H1 (cell line): ENCODE measurements around the gene CASP8AP2. TPM values are rescaled to one million over a fixed set of nuclear protein-coding genes. Genes with fewer than 3 reads are reported as not detected.
"Not testable (repeated sequence)": the region's sequence is repeated elsewhere in the genome, so short reads cannot be mapped to it uniquely, and the experiment has no call there.

Source experiments
- CTCF ChIA-PET: fragments of 300-600 bp; sonication (Branson Sonifier 250); formaldehyde crosslinking; loops from one replicate; lab custom pipeline; 2021; ENCODE audit not compliant: partially characterized antibody; lab: Charles Lee
- POLR2A ChIA-PET: fragments of 300-600 bp; sonication (Branson Sonifier 250); formaldehyde crosslinking; loops from one replicate; lab custom pipeline; 2021; ENCODE audit warnings: inconsistent platforms; ENCODE audit not compliant: partially characterized antibody; lab: Charles Lee
- DNase-seq, 2 experiments: peaks; one replicate each; pipeline versions ENCODE4 v3.0.0 to v3.0.0-alpha.2; 2010 to 2022; ENCODE audit warnings: low spot score in 2 of 2, low read depth in 1 of 2, mixed read lengths in 1 of 2
- FAIRE-seq: peaks from 2 replicates; lab custom pipeline; 2011; peaks lifted over from hg19 to GRCh38; lab: Jason Lieb, UNC
- H2AFZ ChIP-seq: 2 replicates; pipeline ENCODE4 v1.8.1; 2012; ENCODE audit warnings: low read length, inconsistent platforms
- H2AK5ac ChIP-seq: 2 replicates; pipeline ENCODE4 v1.6.1; 2013; ENCODE audit warnings: low read depth, low read length
- H2BK120ac ChIP-seq: replicated peaks from 2 replicates; pipeline ENCODE3; 2013; ENCODE audit warnings: low read depth, low read length, inconsistent platforms
- H2BK12ac ChIP-seq: 2 replicates; pipeline ENCODE4 v1.6.1; 2013; ENCODE audit warnings: low read depth, low read length
- H2BK15ac ChIP-seq: 2 replicates; pipeline ENCODE4 v1.6.1; 2013; ENCODE audit warnings: low read length
- H2BK20ac ChIP-seq: 2 replicates; pipeline ENCODE4 v1.6.1; 2013; ENCODE audit warnings: low read length
- H2BK5ac ChIP-seq: 2 replicates; pipeline ENCODE4 v1.6.1; 2013; ENCODE audit warnings: low read depth, low read length
- H3K14ac ChIP-seq: 2 replicates; pipeline ENCODE4 v1.6.1; 2013; ENCODE audit warnings: inconsistent platforms; ENCODE audit not compliant: insufficient read length
- H3K18ac ChIP-seq: 2 replicates; pipeline ENCODE4 v1.6.1; 2013; ENCODE audit warnings: low read length; ENCODE audit errors: extremely low read depth
- H3K23ac ChIP-seq: 2 replicates; pipeline ENCODE4 v1.6.1; 2013; ENCODE audit warnings: inconsistent platforms; ENCODE audit not compliant: insufficient read length
- H3K23me2 ChIP-seq: 2 replicates; pipeline ENCODE4 v1.6.1; 2013; ENCODE audit warnings: low read depth, low read length
- H3K27ac ChIP-seq: 2 replicates; pipeline ENCODE4 v1.6.1; 2011; ENCODE audit warnings: low read depth, low read length, inconsistent platforms
- H3K27me3 ChIP-seq, 4 experiments: replicated peaks in 1 of 4; 1 replicate in 1 of 4; 2 replicates in 3 of 4; pipeline versions ENCODE4 v1.6.1 to v1.8.1; 2011 to 2013; ENCODE audit warnings: low read length in 3 of 4, mild to moderate bottlenecking in 3 of 4, inconsistent platforms in 2 of 4, mixed read lengths in 2 of 4, moderate library complexity in 1 of 4; ENCODE audit not compliant: control insufficient read depth in 3 of 4, insufficient read depth in 3 of 4; ENCODE audit errors: extremely low read depth in 1 of 4
- H3K36me3 ChIP-seq, 4 experiments: 2 replicates each; pipeline versions ENCODE4 v1.6.1 to v1.8.1; 2011 to 2013; ENCODE audit warnings: mild to moderate bottlenecking in 4 of 4, low read length in 3 of 4, moderate library complexity in 2 of 4, control low read depth in 1 of 4, inconsistent platforms in 1 of 4; ENCODE audit not compliant: insufficient read depth in 4 of 4, control insufficient read depth in 2 of 4
- H3K4ac ChIP-seq: replicated peaks from 2 replicates; pipeline ENCODE3; 2013; ENCODE audit warnings: low read length, low read depth, mixed read lengths, inconsistent platforms; ENCODE audit not compliant: insufficient read length
- H3K4me1 ChIP-seq, 4 experiments: replicated peaks in 1 of 4; 1 replicate in 1 of 4; 2 replicates in 3 of 4; pipeline versions ENCODE4 v1.6.1 to v1.8.1; 2011 to 2013; ENCODE audit warnings: low read length in 3 of 4, inconsistent platforms in 2 of 4, mixed read lengths in 1 of 4; ENCODE audit not compliant: insufficient read depth in 4 of 4, control insufficient read depth in 3 of 4
- H3K4me2 ChIP-seq, 2 experiments: 2 replicates each; pipeline versions ENCODE4 v1.6.1 to v1.8.1; 2011 to 2013; ENCODE audit warnings: low read depth in 2 of 2, low read length in 2 of 2, control low read depth in 1 of 2, inconsistent platforms in 1 of 2, mild to moderate bottlenecking in 1 of 2; ENCODE audit not compliant: insufficient read depth in 1 of 2
- H3K4me3 ChIP-seq, 4 experiments: fragments of 200-600, 300-600 bp in 1 of 4; sonication (generic), shearing (Covaris generic), sonication (Bioruptor Twin) in 1 of 4; 2 replicates each; pipeline versions ENCODE4 v1.5.1 to v1.8.1; 2011 to 2016; ENCODE audit warnings: low read length in 4 of 4, low read depth in 3 of 4, control low read depth in 2 of 4, inconsistent platforms in 2 of 4, mild to moderate bottlenecking in 2 of 4, mixed read lengths in 1 of 4, moderate library complexity in 1 of 4; ENCODE audit not compliant: insufficient read depth in 2 of 4; ENCODE audit errors: extremely low read depth in 1 of 4
- H3K56ac ChIP-seq: replicated peaks from 2 replicates; pipeline ENCODE3; 2013; ENCODE audit warnings: low read depth, mild to moderate bottlenecking, mixed read lengths, low read length, inconsistent platforms; ENCODE audit not compliant: insufficient read length
- H3K79me1 ChIP-seq: 2 replicates; pipeline ENCODE4 v1.6.1; 2013; ENCODE audit warnings: low read depth, low read length, control low read depth
- H3K79me2 ChIP-seq, 2 experiments: 2 replicates each; pipeline versions ENCODE4 v1.6.1 to v1.8.1; 2012 to 2013; ENCODE audit warnings: low read length in 2 of 2, mild to moderate bottlenecking in 2 of 2, inconsistent platforms in 1 of 2; ENCODE audit not compliant: insufficient read depth in 2 of 2, control insufficient read depth in 1 of 2
- H3K9ac ChIP-seq, 4 experiments: replicated peaks in 1 of 4; 1 replicate in 1 of 4; 2 replicates in 3 of 4; pipeline versions ENCODE4 v1.6.1 to v1.8.1; 2011 to 2013; ENCODE audit warnings: low read depth in 3 of 4, low read length in 3 of 4, control low read depth in 2 of 4, mild to moderate bottlenecking in 2 of 4, moderate library complexity in 2 of 4, inconsistent platforms in 1 of 4; ENCODE audit errors: extremely low read depth in 1 of 4
- H3K9me3 ChIP-seq, 2 experiments: 2 replicates each; pipeline versions ENCODE4 v1.6.1 to v1.8.1; 2012 to 2013; ENCODE audit warnings: mild to moderate bottlenecking in 2 of 2, moderate library complexity in 2 of 2, control low read depth in 1 of 2, inconsistent platforms in 1 of 2, low read depth in 1 of 2, low read length in 1 of 2, mixed read lengths in 1 of 2; ENCODE audit not compliant: insufficient read depth in 2 of 2
- H4K20me1 ChIP-seq, 2 experiments: replicated peaks in 1 of 2; 2 replicates each; pipeline versions ENCODE3 to v1.8.1; 2011 to 2013; ENCODE audit warnings: inconsistent platforms in 2 of 2, low read length in 2 of 2, mild to moderate bottlenecking in 1 of 2; ENCODE audit not compliant: insufficient read depth in 2 of 2, control insufficient read depth in 1 of 2
- H4K5ac ChIP-seq: 2 replicates; pipeline ENCODE4 v1.6.1; 2013; ENCODE audit warnings: low read length, low read depth, mixed read lengths, inconsistent platforms; ENCODE audit not compliant: insufficient read length
- H4K8ac ChIP-seq: 2 replicates; pipeline ENCODE4 v1.8.0; 2013; ENCODE audit warnings: mild to moderate bottlenecking, moderate library complexity, low read length, inconsistent platforms; ENCODE audit not compliant: insufficient read depth; ENCODE audit errors: extremely low read depth
- H4K91ac ChIP-seq: replicated peaks from 2 replicates; pipeline ENCODE3; 2013; ENCODE audit warnings: low read length, mixed read lengths, inconsistent platforms; ENCODE audit not compliant: insufficient read length
- NANOG ChIP-seq: IDR thresholded peaks from 2 replicates; pipeline ENCODE4 v1.6.1; 2011; ENCODE audit warnings: low read length, low read depth, mild to moderate bottlenecking, inconsistent platforms; ENCODE audit not compliant: insufficient read depth, poor library complexity, severe bottlenecking
- whole genome bisulfite sequencing, 2 experiments: shearing (Covaris generic) in 1 of 2; methylation state at CpG; one replicate each; pipeline versions ENCODE4 v1.1.6 to v1.1.7; 2013 to 2015; ENCODE audit warnings: low lambda C conversion rate in 2 of 2, mixed read lengths in 2 of 2, inconsistent platforms in 1 of 2, low coverage in 1 of 2, missing lambda C conversion rate in 1 of 2; ENCODE audit not compliant: insufficient replicate concordance in 2 of 2, insufficient coverage in 1 of 2, insufficient read length in 1 of 2; ENCODE audit errors: extremely low coverage in 1 of 2, missing lambda C conversion rate in 1 of 2; 5-methylcytosine and 5-hydroxymethylcytosine counted together
- polyA plus RNA-seq, 7 experiments: library from polyadenylated mRNA; depleted of rRNA in 3 of 7; stranded (reverse) in 5 of 7; unstranded in 2 of 7; fragments of >200 nt in 5 of 7; fragments of 200-250 nt in 2 of 7; gene quantifications; 1 replicate in 5 of 7; 2 replicates in 1 of 7; 4 replicates in 1 of 7; pipeline versions ENCODE4 v1.2.1 to v1.2.3, GENCODE V29; 2011 to 2013; ENCODE audit warnings: missing spikeins in 2 of 7, mixed read lengths in 2 of 7
- total RNA-seq: library from RNA; stranded (reverse); fragmentation: NEBNext Ultra II Directional; extraction: Animal tissue kit (Norgen Biotek cat#: 25700); gene quantifications from 2 replicates; pipeline ENCODE4 v1.2.1, GENCODE V29; 2021

Gene CASP8AP2
- total and polyA plus RNA-seq, 2 of the 8 experiments (the other 6 are each of a cell fraction or from before 2014, with no cell fraction given): 6.9 to 32.1 TPM

DNA sequence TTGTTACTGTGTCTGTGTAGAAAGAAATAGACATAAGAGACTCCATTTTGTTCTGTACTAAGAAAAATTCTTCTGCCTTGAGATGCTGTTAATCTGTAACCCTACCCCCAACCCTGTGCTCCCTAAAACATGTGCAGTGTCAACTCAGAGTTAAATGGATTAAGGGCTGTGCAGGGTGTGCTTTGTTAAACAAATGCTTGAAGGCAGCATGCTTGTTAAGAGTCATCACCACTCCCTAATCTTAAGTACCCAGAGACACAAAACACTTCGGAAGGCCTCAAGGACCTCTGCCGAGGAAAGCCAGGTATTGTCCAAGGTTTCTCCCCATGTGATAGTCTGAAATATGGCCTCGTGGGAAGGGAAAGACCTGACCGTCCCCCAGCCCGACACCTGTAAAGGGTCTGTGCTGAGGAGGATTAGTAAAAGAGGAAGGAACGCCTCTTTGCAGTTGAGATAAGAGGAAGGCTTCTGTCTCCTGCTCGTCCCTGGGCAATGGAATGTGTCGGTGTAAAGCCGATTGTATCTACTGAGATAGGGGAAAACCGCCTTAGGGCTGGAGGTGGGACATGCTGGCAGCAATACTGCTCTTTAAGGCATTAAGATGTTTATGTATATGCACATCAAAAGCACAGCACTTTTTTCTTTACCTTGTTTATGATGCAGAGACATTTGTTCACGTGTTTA is 61.3 kb downstream of the CASP8AP2 start:
- H3K79me2 ChIP-seq, POLR2A ChIA-PET, FAIRE-seq, H2AK5ac ChIP-seq, H2BK5ac ChIP-seq, H3K18ac ChIP-seq, DNase-seq, H3K23ac ChIP-seq, H2BK20ac ChIP-seq, H3K27ac ChIP-seq, H3K79me1 ChIP-seq, H3K4ac ChIP-seq, H2BK12ac ChIP-seq, H3K27me3 ChIP-seq, H3K56ac ChIP-seq, H4K8ac ChIP-seq, H2BK15ac ChIP-seq, H3K9ac ChIP-seq, H3K9me3 ChIP-seq, H3K23me2 ChIP-seq, H4K5ac ChIP-seq, CTCF ChIA-PET, H3K4me1 ChIP-seq, H3K36me3 ChIP-seq, H3K14ac ChIP-seq, H4K91ac ChIP-seq, H3K4me3 ChIP-seq, H4K20me1 ChIP-seq, H2AFZ ChIP-seq, H2BK120ac ChIP-seq: not testable (repeated sequence)
- WGBS, 2 experiments: 21% methylated on average over 8 of the region's 11 CpGs; no CpG with 5 or more reads in 1 of the 2 experiments
- TF ChIP-seq NANOG: peak; percentile 28
- H3K4me2 ChIP-seq: peak overlapping the region; percentile 33; a peak in 1 of 4 replicates
